HepG2 (cell line): ENCODE results near the gene QKI. TPM values are rescaled to one million over a fixed set of nuclear protein-coding genes. Genes with fewer than 3 reads are reported as not detected.
A peak's percentile ranks its signal among the peaks of the same experiment; 100 is the strongest.

Experiments used
- CBFB ChIP-seq: sonication (generic); formaldehyde crosslinking; IDR thresholded peaks from 2 replicates; pipeline ENCODE4 v1.4.0; 2020; ENCODE audit warnings: missing genetic modification reagents
- CREM ChIP-seq, 2 experiments: sonication (generic) in 1 of 2; formaldehyde crosslinking in 1 of 2; IDR thresholded peaks; 2 replicates each; pipeline versions ENCODE4 v1.4.0 to v1.6.1; 2016 to 2020; ENCODE audit warnings: antibody characterized with exemption in 1 of 2, mild to moderate bottlenecking in 1 of 2, missing genetic modification reagents in 1 of 2
- HNRNPLL ChIP-seq: fragments of 200-400 bp; formaldehyde crosslinking; IDR thresholded peaks from 2 replicates; pipeline ENCODE4 v1.6.1; 2017; ENCODE audit warnings: mild to moderate bottlenecking, low read depth, low read length; ENCODE audit not compliant: poor library complexity, severe bottlenecking
- KLF12 ChIP-seq: sonication (generic); formaldehyde crosslinking; IDR thresholded peaks from 2 replicates; pipeline ENCODE4 v1.4.0; 2020; ENCODE audit warnings: missing genetic modification reagents, borderline replicate concordance
- NFIC ChIP-seq: IDR thresholded peaks from 2 replicates; pipeline ENCODE4 v1.6.1; 2012; ENCODE audit warnings: mild to moderate bottlenecking, low read length, inconsistent platforms
- REPIN1 ChIP-seq: sonication (generic); formaldehyde crosslinking; IDR thresholded peaks from 2 replicates; pipeline ENCODE4 v1.8.0; 2022; ENCODE audit warnings: missing genetic modification reagents, low read depth, mild to moderate bottlenecking, borderline replicate concordance
- SCMH1 ChIP-seq: sonication (generic); formaldehyde crosslinking; IDR thresholded peaks from 2 replicates; pipeline ENCODE4 v1.9.0; 2021; ENCODE audit warnings: missing genetic modification reagents, mild to moderate bottlenecking, borderline replicate concordance
- SKI ChIP-seq: fragments of 450-650 bp; IDR thresholded peaks from one replicate; pipeline ENCODE4 v1.6.1; 2018; ENCODE audit warnings: mild to moderate bottlenecking; ENCODE audit not compliant: partially characterized antibody
- SMARCE1 ChIP-seq: fragments of 450-650 bp; IDR thresholded peaks from 2 replicates; pipeline ENCODE4 v1.6.1; 2017; ENCODE audit warnings: borderline replicate concordance
- SRSF4 ChIP-seq: fragments of 200-400 bp; formaldehyde crosslinking; IDR thresholded peaks from one replicate; pipeline ENCODE4 v1.6.1; 2018; ENCODE audit warnings: mild to moderate bottlenecking, low read depth, low read length, moderate library complexity; ENCODE audit not compliant: poor library complexity, severe bottlenecking
- ZBTB8A ChIP-seq: sonication (generic); formaldehyde crosslinking; IDR thresholded peaks from 2 replicates; pipeline ENCODE4 v1.4.0; 2020; ENCODE audit warnings: mild to moderate bottlenecking, low read depth, missing genetic modification reagents, borderline replicate concordance
- ZNF282 ChIP-seq: fragments of 450-650 bp; IDR thresholded peaks from 2 replicates; pipeline ENCODE4 v1.6.1; 2018; ENCODE audit not compliant: partially characterized antibody
- ZNF552 ChIP-seq: sonication (generic); formaldehyde crosslinking; IDR thresholded peaks from 2 replicates; pipeline ENCODE4 v1.9.0; 2022; ENCODE audit warnings: missing genetic modification reagents, mild to moderate bottlenecking, borderline replicate concordance
- ZNF674 ChIP-seq: sonication (generic); formaldehyde crosslinking; IDR thresholded peaks from 2 replicates; pipeline ENCODE4 v1.5.0; 2020; ENCODE audit warnings: low read depth, mild to moderate bottlenecking, missing genetic modification reagents
- ZNF709 ChIP-seq: sonication (generic); formaldehyde crosslinking; IDR thresholded peaks from 2 replicates; pipeline ENCODE4 v1.5.0; 2020; ENCODE audit warnings: mild to moderate bottlenecking, missing genetic modification reagents
- ZNF775 ChIP-seq: sonication (generic); formaldehyde crosslinking; IDR thresholded peaks from 2 replicates; pipeline ENCODE4 v1.4.0; 2020; ENCODE audit warnings: missing genetic modification reagents, mild to moderate bottlenecking, moderate library complexity, borderline replicate concordance
- ZNF788 ChIP-seq: sonication (generic); formaldehyde crosslinking; IDR thresholded peaks from 2 replicates; pipeline ENCODE4 v1.5.0; 2020; ENCODE audit warnings: mild to moderate bottlenecking, missing genetic modification reagents, borderline replicate concordance
- ZSCAN29 ChIP-seq: sonication (generic); formaldehyde crosslinking; conservative IDR thresholded peaks from 2 replicates; pipeline ENCODE4 v1.4.0; 2020; ENCODE audit warnings: mild to moderate bottlenecking, missing genetic modification reagents
- ZSCAN30 ChIP-seq: sonication (generic); formaldehyde crosslinking; IDR thresholded peaks from 2 replicates; pipeline ENCODE4 v1.5.0; 2020; ENCODE audit warnings: mild to moderate bottlenecking, missing genetic modification reagents
- polyA plus RNA-seq, 8 experiments: library from polyadenylated mRNA; depleted of rRNA in 3 of 8; stranded (reverse) in 7 of 8; unstranded in 1 of 8; fragments of >200 nt; fragmentation: Illumina TruSeq in 4 of 8; extraction: Trizol in 4 of 8; gene quantifications; 2 replicates each; pipeline versions ENCODE4 v1.2.1 to v1.2.3, GENCODE V29; 2011 to 2016; ENCODE audit warnings: low read depth in 4 of 8, missing spikeins in 1 of 8, mixed read lengths in 1 of 8; ENCODE audit not compliant: insufficient read depth in 1 of 8
- total RNA-seq, 5 experiments: library from RNA; depleted of rRNA; stranded (reverse); fragments of >200 nt; fragmentation: Illumina TruSeq; extraction: Trizol; gene quantifications; 2 replicates each; pipeline ENCODE4 v1.2.3, GENCODE V29; 2016; ENCODE audit warnings: low read depth in 1 of 5
- TF ChIP-seq, protein P1 (sequence below): sonication (generic); formaldehyde crosslinking; IDR thresholded peaks from 2 replicates; pipeline ENCODE4 v1.4.0; 2020; ENCODE audit warnings: missing genetic modification reagents
- TF ChIP-seq, protein P2 (sequence below): sonication (generic); formaldehyde crosslinking; IDR thresholded peaks from 2 replicates; pipeline ENCODE4 v1.4.0; 2020; ENCODE audit warnings: mild to moderate bottlenecking, low read depth, missing genetic modification reagents
- TF ChIP-seq, protein P3 (sequence below): sonication (generic); formaldehyde crosslinking; conservative IDR thresholded peaks from 2 replicates; pipeline ENCODE4 v1.8.0; 2022; ENCODE audit warnings: missing genetic modification reagents
- TF ChIP-seq, protein P4 (sequence below): sonication (generic); formaldehyde crosslinking; IDR thresholded peaks from 2 replicates; pipeline ENCODE4 v1.4.0; 2020; ENCODE audit warnings: missing genetic modification reagents

The QKI gene
- total and polyA plus RNA-seq, 2 of the 13 experiments (the other 11 are each of a cell fraction or from before 2014, with no cell fraction given), result 136 to 137 TPM

DNA sequence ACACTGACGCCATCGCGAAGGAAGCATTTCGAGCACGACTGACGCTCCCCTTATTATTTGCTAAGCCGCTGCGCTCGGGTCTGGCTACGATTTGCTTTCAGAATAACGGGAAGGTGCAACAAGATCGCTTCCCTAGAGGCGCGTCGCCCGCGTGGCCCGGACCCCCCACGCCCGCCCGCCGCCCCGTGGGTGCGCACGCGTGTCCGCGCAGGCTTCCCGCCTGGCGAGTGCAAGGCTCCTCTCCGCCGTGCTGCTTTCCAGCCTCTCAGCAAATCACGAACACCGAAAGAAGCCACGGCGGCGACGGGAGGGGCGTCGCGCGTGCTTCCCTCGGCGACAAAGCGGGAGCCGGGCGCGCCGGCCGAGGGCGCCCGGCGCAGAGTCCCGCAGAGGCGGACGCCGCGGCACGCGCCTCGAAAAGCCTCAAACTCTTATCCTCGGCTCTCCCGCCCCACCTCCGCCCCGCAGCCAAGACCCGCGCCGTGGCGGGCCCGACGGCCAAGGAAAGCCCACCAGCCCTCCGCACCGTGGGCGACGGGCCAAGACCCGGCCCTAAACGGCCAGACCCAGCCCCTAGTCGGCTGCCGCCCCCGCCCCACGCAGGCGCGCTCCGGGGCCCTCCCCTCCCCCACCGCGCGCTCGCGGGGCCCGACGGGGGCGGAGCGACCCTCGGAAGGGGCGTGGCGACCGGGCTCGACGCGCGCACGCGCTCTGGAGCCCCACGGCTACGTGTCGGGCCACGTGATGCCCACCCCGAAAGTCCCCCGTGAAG lies 987 bp upstream of the QKI start (continued):
- TF ChIP-seq CREM (IDR thresholded peaks at IDR 0.05), result no peak
- no peak for TF ChIP-seq CREM (CRISPR knock-in tag; IDR thresholded peaks at IDR 0.05)
- TF ChIP-seq SRSF4, result no peak
- TF ChIP-seq SMARCE1, result no peak
- no peak for TF ChIP-seq ZNF674 (CRISPR knock-in tag)
- TF ChIP-seq ZNF552, result peak; percentile 69; the same call in 1 of the 2 replicates
- peak; percentile 75; the same call in 1 of the 2 replicates for TF ChIP-seq REPIN1 (CRISPR knock-in tag)
- TF ChIP-seq KLF12 (CRISPR knock-in tag), result no peak
- TF ChIP-seq, protein P1, sequence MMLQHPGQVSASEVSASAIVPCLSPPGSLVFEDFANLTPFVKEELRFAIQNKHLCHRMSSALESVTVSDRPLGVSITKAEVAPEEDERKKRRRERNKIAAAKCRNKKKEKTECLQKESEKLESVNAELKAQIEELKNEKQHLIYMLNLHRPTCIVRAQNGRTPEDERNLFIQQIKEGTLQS (CRISPR knock-in tag), result no peak
- peak; percentile 67 for TF ChIP-seq CBFB (CRISPR knock-in tag)
- TF ChIP-seq, protein P2, sequence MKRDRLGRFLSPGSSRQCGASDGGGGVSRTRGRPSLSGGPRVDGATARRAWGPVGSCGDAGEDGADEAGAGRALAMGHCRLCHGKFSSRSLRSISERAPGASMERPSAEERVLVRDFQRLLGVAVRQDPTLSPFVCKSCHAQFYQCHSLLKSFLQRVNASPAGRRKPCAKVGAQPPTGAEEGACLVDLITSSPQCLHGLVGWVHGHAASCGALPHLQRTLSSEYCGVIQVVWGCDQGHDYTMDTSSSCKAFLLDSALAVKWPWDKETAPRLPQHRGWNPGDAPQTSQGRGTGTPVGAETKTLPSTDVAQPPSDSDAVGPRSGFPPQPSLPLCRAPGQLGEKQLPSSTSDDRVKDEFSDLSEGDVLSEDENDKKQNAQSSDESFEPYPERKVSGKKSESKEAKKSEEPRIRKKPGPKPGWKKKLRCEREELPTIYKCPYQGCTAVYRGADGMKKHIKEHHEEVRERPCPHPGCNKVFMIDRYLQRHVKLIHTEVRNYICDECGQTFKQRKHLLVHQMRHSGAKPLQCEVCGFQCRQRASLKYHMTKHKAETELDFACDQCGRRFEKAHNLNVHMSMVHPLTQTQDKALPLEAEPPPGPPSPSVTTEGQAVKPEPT (CRISPR knock-in tag), result peak; percentile 75; the same call in 1 of the 2 replicates
- peak; percentile 59; the same call in 1 of the 2 replicates for TF ChIP-seq ZNF788 (CRISPR knock-in tag)
- no peak for TF ChIP-seq NFIC
- no peak for TF ChIP-seq SCMH1 (CRISPR knock-in tag)
- TF ChIP-seq, protein P3, sequence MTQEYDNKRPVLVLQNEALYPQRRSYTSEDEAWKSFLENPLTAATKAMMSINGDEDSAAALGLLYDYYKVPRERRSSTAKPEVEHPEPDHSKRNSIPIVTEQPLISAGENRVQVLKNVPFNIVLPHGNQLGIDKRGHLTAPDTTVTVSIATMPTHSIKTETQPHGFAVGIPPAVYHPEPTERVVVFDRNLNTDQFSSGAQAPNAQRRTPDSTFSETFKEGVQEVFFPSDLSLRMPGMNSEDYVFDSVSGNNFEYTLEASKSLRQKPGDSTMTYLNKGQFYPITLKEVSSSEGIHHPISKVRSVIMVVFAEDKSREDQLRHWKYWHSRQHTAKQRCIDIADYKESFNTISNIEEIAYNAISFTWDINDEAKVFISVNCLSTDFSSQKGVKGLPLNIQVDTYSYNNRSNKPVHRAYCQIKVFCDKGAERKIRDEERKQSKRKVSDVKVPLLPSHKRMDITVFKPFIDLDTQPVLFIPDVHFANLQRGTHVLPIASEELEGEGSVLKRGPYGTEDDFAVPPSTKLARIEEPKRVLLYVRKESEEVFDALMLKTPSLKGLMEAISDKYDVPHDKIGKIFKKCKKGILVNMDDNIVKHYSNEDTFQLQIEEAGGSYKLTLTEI (CRISPR knock-in tag), result no peak; the same call in 1 of the 2 replicates
- TF ChIP-seq ZNF709 (CRISPR knock-in tag), result peak; percentile 91
- TF ChIP-seq HNRNPLL, result peak; percentile 94
- TF ChIP-seq ZNF775 (CRISPR knock-in tag), result no peak
- TF ChIP-seq ZNF282, result no peak
- TF ChIP-seq, protein P4, sequence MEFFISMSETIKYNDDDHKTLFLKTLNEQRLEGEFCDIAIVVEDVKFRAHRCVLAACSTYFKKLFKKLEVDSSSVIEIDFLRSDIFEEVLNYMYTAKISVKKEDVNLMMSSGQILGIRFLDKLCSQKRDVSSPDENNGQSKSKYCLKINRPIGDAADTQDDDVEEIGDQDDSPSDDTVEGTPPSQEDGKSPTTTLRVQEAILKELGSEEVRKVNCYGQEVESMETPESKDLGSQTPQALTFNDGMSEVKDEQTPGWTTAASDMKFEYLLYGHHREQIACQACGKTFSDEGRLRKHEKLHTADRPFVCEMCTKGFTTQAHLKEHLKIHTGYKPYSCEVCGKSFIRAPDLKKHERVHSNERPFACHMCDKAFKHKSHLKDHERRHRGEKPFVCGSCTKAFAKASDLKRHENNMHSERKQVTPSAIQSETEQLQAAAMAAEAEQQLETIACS (CRISPR knock-in tag), result peak; percentile 89
- no peak for TF ChIP-seq ZBTB8A (CRISPR knock-in tag)
- TF ChIP-seq SKI, result peak; percentile 75
- TF ChIP-seq ZSCAN29 (CRISPR knock-in tag), result peak; percentile 77; the same call in 1 of the 2 replicates
- TF ChIP-seq ZSCAN30 (CRISPR knock-in tag), result no peak; the same call in 1 of the 2 replicates
